ENCODE results near the gene CDX2. TPM values are rescaled to one million over a fixed set of nuclear protein-coding genes. Genes with fewer than 3 reads are reported as not detected.

The CDX2 gene
- total RNA-seq, 4 donors from 2014 or later, result 0.17 TPM; not detected in 3

DNA sequence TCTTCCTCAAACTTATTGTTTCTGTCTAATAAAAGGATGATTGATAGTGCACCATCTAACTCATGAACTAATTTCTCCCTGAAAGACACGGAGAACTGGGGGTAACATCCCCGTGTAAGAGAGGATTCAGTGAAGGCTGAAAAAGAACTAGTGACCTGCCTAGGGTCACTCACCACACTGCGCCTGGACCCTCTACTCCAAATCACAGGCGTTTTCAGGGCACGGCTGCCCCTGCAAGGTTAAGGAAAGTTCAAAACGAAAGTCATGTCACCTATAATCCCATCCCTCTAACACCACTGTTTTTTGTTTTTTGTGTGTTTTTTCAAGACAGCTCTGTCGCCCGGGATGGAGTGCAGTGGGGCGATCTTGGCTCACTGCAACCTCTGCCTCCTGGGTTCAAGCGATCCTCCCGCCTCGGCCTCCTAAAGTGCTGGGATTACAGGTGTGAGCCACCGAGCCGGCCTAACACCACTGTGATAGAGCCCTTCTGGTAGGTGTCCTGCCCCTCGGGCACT, 10.7 kb upstream of the CDX2 start:
- 9% methylated on average over 14 of the region's 15 CpGs for WGBS
- Histone ChIP-seq H3K36me3 (no peaks in the 10 kb centered on the region), H3K27me3 (peaks cover 0 to 98% (median 68%) of the 10 kb centered on the region in 4 donors), H3K27ac (replicated peaks in 1 of 4) (no peak overlapping the region), H3K9me3 (no peaks in the 10 kb centered on the region), H3K4me1 (peaks cover 9 to 44% (median 39%) of the 10 kb centered on the region in 4 donors), H3K4me3 (peak overlapping the region in 1 of 4 donors; percentile 22)
- no peak for TF ChIP-seq POLR2A (IDR thresholded peaks at IDR 0.05; ENCODE audit: low read depth)
- TF ChIP-seq, protein P1, sequence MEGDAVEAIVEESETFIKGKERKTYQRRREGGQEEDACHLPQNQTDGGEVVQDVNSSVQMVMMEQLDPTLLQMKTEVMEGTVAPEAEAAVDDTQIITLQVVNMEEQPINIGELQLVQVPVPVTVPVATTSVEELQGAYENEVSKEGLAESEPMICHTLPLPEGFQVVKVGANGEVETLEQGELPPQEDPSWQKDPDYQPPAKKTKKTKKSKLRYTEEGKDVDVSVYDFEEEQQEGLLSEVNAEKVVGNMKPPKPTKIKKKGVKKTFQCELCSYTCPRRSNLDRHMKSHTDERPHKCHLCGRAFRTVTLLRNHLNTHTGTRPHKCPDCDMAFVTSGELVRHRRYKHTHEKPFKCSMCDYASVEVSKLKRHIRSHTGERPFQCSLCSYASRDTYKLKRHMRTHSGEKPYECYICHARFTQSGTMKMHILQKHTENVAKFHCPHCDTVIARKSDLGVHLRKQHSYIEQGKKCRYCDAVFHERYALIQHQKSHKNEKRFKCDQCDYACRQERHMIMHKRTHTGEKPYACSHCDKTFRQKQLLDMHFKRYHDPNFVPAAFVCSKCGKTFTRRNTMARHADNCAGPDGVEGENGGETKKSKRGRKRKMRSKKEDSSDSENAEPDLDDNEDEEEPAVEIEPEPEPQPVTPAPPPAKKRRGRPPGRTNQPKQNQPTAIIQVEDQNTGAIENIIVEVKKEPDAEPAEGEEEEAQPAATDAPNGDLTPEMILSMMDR (IDR thresholded peaks at IDR 0.05), result no peak
- no peak for TF ChIP-seq POLR2AphosphoS5 (IDR thresholded peaks at IDR 0.05)
- no peak for TF ChIP-seq EP300 (IDR thresholded peaks at IDR 0.05)
- intact Hi-C loops (cut with DNase I), result loop anchor here (5.0 to 10.0 kb wide), 2 partner anchors 445 to 618 kb away; no protein-coding TSS in a partner anchor
- DNase-seq (ENCODE audit: extremely low spot score), result no peak

DNA sequence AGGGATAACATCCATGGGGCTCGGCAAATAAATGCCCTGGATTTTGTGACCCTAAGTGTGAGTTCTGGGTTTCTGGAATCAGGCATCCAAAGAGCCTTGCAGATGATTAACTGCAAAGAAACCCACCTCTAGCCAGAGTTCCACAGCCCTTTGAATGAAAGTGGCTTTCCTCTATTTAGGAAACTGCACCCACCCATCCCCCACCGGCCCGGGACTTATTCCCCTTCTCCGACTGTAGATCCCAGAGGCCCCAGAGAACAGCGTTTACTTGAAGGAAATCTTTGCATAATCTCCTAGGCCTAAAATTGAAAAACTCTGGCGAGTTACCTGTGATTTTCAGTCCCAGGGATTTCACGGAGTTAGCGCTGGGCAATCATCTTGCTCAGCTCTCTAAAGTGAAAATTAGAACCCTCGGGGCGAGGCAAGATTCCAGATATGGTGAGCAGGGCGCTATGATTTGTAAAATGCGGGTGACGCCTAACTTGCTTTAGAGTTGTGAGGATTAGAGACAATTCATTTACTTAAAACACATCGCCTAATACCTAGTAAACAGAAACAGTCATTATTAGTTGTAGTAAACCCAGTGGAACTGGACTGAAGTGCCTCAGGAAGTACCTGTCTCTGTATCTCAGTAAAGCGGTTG, 10.0 kb upstream of the CDX2 start:
- no peaks in the 10 kb centered on the region for H3K9me3 ChIP-seq
- no peak for TF ChIP-seq POLR2A (IDR thresholded peaks at IDR 0.05; ENCODE audit: low read depth)
- TF ChIP-seq, protein P1 (IDR thresholded peaks at IDR 0.05), result no peak
- TF ChIP-seq EP300 (IDR thresholded peaks at IDR 0.05), result no peak
- no peak for TF ChIP-seq POLR2AphosphoS5 (IDR thresholded peaks at IDR 0.05)
- H3K4me1 ChIP-seq, result peaks cover 9 to 44% (median 39%) of the 10 kb centered on the region in 4 donors
- no peak for DNase-seq (ENCODE audit: extremely low spot score)
- no peak overlapping the region for H3K4me3 ChIP-seq
- H3K27ac ChIP-seq (replicated peaks in 1 of 4), result no peak overlapping the region
- intact Hi-C loops (cut with DNase I), result no loop called here
- H3K27me3 ChIP-seq, result peaks cover 0 to 100% (median 69%) of the 10 kb centered on the region in 4 donors
- 6% methylated on average over 15 of the region's 15 CpGs for WGBS
- no peaks in the 10 kb centered on the region for H3K36me3 ChIP-seq

DNA sequence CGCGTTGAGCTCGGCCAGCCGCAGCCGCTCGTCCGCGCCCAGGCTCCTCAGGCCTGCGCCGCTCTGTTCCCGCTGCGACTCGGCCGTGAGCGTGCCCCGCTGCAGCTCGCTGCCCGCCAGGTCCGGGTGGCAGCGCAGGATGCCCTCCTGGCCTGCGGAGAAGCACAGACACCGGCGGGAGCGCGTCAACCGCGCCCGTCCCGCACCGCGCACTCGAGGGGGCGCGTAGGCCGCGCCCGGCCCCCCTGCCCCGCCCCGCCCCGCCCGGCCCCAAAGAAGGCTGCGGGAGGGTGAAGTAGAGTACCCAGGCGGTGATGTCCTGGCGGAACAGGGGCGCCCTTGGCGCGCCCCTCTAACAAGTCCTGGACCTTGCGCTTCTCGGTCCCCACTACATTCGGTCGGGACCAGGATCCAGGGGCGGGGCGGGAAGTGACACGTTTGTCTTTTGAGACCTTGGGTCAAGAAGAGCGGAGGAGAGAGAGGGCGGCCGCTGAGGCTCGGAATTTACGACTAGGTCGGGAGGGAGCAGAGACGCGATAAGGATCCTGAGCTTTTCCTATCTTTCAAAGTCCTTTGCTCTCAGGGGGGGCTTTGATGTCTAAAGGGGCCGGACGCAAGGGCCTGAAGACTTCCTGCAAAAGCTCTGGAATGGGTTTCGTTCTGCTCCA, 9.3 kb upstream of the CDX2 start:
- no peaks in the 10 kb centered on the region for H3K36me3 ChIP-seq
- intact Hi-C loops (cut with DNase I), result no loop called here
- peaks cover 9 to 44% (median 39%) of the 10 kb centered on the region in 4 donors for H3K4me1 ChIP-seq
- WGBS, result 3% methylated on average over 28 of the region's 65 CpGs
- peak overlapping the region in 2 of 4 donors; percentile 25 to 27 for H3K4me3 ChIP-seq
- no peak for TF ChIP-seq EP300 (IDR thresholded peaks at IDR 0.05)
- TF ChIP-seq, protein P1 (IDR thresholded peaks at IDR 0.05), result no peak
- no peak for TF ChIP-seq POLR2A (IDR thresholded peaks at IDR 0.05; ENCODE audit: low read depth)
- no peak for DNase-seq (ENCODE audit: extremely low spot score)
- H3K9me3 ChIP-seq, result no peaks in the 10 kb centered on the region
- no peak overlapping the region for H3K27ac ChIP-seq (replicated peaks in 1 of 4)
- H3K27me3 ChIP-seq, result peaks cover 0 to 100% (median 68%) of the 10 kb centered on the region in 4 donors

DNA sequence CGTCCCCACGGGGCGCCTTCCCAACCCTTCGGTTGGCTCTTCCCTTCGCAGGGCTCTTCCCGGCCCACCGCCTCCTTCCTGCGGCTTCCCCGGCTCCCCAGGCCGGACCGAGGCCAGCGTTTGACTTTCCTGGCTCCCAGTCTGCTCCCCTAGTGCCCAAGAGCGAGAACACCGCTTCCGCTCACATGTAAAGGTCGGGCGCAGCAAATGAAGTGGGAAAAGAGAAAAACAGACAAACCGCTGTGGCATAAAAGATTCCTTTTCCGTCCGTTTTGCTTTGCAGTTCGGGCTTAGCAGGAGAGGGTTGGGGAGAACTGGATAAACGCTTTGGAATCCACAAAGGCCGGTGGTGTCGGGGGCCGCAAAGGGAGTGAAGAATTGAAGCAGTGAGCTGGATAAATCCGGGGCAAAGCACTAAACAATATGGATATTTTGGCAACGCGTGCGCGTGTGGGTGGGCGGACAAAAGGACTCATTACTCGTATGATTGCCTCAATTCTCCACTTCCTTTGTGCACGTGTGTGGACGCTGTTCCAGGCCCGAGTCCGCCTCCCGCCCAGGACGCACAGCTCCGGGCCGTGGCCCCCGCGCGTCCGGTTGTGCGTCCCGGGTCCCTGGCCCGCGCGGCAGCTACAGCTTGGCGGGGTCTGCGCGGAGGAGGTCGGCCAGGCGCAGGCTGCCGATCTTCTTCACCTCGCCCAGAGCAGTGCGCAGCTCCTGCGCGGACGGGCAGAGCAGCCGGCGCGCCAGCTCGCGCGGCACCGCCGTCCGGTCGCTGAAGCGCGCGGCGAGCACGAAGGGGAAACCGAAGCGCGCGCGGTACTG, 8.6 kb upstream of the CDX2 start:
- no peak for TF ChIP-seq EP300 (IDR thresholded peaks at IDR 0.05)
- TF ChIP-seq, protein P1 (IDR thresholded peaks at IDR 0.05), result no peak
- no peak for TF ChIP-seq POLR2A (IDR thresholded peaks at IDR 0.05; ENCODE audit: low read depth)
- no peak for TF ChIP-seq POLR2AphosphoS5 (IDR thresholded peaks at IDR 0.05)
- no peak overlapping the region for H3K27ac ChIP-seq (replicated peaks in 1 of 4)
- no peaks in the 10 kb centered on the region for H3K9me3 ChIP-seq
- 1% methylated on average over 50 of the region's 80 CpGs for WGBS
- intact Hi-C loops (cut with DNase I), result no loop called here
- peaks cover 9 to 44% (median 39%) of the 10 kb centered on the region in 4 donors for H3K4me1 ChIP-seq
- H3K4me3 ChIP-seq, result peak overlapping the region in 2 of 4 donors; percentile 25 to 27
- no peak for DNase-seq (ENCODE audit: extremely low spot score)
- no peaks in the 10 kb centered on the region for H3K36me3 ChIP-seq
- peaks cover 0 to 100% (median 65%) of the 10 kb centered on the region in 4 donors for H3K27me3 ChIP-seq

All from esophagus muscularis mucosa (tissue), 4 donors.